Measurements from ENCODE around the gene RIC1. TPM values are rescaled to one million over a fixed set of nuclear protein-coding genes. Genes with fewer than 3 reads are reported as not detected.

The RIC1 gene
- total and polyA plus RNA-seq, 2 of the 4 experiments (the other 2 are of a cell fraction), result 28.8 to 76.9 TPM

DNA sequence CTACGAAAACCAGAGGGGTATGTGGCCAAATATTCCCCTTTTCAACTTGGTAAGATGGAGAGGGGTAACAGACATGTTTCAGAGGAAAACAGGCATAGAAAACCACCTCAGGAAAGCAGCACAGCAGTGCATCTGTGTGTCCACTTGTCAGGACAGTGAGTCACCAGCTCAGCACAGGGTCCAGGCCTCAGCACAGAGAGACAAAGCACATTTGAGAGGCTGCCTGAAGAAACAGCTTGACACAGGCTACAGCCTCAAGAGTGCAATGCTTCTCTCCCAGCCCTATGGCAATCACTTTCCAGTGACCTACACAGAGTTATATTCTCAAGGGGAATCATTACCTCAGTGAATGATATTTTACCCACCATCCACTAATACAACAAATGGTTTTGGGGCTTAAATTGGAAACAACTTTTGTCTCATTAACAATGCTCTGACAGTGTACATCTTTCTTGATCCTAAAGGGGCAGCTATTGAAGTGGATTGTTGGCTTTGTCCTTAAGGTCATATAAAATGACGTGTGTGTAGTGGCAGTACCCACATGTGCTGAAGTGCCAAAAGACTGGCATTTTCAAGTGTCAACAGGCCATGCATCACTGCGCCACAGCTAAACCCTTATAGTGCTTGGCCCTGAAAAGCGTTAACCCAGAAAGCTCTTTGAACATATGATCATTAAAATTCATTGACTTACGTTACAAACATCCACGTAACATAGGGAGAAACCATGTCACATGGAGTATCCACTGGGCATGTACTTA, 157.6 kb downstream of the RIC1 start (continued):
- TF ChIP-seq, protein P1, sequence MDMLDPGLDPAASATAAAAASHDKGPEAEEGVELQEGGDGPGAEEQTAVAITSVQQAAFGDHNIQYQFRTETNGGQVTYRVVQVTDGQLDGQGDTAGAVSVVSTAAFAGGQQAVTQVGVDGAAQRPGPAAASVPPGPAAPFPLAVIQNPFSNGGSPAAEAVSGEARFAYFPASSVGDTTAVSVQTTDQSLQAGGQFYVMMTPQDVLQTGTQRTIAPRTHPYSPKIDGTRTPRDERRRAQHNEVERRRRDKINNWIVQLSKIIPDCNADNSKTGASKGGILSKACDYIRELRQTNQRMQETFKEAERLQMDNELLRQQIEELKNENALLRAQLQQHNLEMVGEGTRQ (IDR thresholded peaks at IDR 0.05; ENCODE audit: low read depth, low read length), result no peak

DNA sequence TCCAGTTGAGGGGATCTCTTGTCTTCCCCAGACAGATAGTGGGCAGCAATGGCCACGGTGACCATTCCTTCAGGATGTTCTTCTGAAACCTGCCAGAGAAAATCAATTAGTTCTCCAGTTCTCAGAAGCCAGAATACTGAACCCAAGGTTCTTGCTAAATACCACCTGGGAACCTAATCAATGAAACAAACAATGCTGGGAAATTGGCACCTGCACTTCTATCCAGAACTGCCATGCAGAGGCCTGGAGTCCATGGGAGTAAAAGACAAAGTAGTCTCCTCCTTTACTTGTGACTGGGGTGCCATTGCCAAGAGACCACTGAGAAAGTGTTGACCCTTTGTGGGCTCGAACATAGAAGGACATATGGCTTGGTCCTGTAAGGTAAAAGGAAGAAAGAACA, 158.3 kb downstream of the RIC1 start:
- no peak overlapping the region for H2AK5ac ChIP-seq (ENCODE audit: low read depth, low read length)
- intact Hi-C loops (cut with micrococcal nuclease) (no loop called here), dilution Hi-C loops (cut with HindIII; ENCODE audit: low sequenced_read_pairs, unreplicated experiment) (no loop called here), in situ Hi-C loops (cut with MboI; ENCODE audit: low sequenced_read_pairs) (no loop called here)
- CTCF ChIA-PET, result no interaction called here
- no peak for TF ChIP-seq RAD21 (IDR thresholded peaks at IDR 0.05; ENCODE audit: low read length)
- no peak for TF ChIP-seq CEBPB (IDR thresholded peaks at IDR 0.05; ENCODE audit: low read depth, low read length)
- TF ChIP-seq, protein P2, sequence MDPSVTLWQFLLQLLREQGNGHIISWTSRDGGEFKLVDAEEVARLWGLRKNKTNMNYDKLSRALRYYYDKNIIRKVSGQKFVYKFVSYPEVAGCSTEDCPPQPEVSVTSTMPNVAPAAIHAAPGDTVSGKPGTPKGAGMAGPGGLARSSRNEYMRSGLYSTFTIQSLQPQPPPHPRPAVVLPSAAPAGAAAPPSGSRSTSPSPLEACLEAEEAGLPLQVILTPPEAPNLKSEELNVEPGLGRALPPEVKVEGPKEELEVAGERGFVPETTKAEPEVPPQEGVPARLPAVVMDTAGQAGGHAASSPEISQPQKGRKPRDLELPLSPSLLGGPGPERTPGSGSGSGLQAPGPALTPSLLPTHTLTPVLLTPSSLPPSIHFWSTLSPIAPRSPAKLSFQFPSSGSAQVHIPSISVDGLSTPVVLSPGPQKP (IDR thresholded peaks at IDR 0.05; ENCODE audit: borderline replicate concordance, low read depth, low read length), result no peak
- TF ChIP-seq NFE2L2 (IDR thresholded peaks at IDR 0.05; ENCODE audit: low read depth, low read length), result no peak
- TF ChIP-seq FOS (IDR thresholded peaks at IDR 0.05; ENCODE audit: low read depth, low read length), result no peak
- no peak for TF ChIP-seq CHD1 (IDR thresholded peaks at IDR 0.05; ENCODE audit: low read depth, low read length)
- TF ChIP-seq, protein P3, sequence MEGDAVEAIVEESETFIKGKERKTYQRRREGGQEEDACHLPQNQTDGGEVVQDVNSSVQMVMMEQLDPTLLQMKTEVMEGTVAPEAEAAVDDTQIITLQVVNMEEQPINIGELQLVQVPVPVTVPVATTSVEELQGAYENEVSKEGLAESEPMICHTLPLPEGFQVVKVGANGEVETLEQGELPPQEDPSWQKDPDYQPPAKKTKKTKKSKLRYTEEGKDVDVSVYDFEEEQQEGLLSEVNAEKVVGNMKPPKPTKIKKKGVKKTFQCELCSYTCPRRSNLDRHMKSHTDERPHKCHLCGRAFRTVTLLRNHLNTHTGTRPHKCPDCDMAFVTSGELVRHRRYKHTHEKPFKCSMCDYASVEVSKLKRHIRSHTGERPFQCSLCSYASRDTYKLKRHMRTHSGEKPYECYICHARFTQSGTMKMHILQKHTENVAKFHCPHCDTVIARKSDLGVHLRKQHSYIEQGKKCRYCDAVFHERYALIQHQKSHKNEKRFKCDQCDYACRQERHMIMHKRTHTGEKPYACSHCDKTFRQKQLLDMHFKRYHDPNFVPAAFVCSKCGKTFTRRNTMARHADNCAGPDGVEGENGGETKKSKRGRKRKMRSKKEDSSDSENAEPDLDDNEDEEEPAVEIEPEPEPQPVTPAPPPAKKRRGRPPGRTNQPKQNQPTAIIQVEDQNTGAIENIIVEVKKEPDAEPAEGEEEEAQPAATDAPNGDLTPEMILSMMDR (conservative IDR thresholded peaks at IDR 0.05; ENCODE audit: low read depth, low read length), result no peak
- no peak for TF ChIP-seq BHLHE40 (IDR thresholded peaks at IDR 0.05; ENCODE audit: low read depth, low read length)
- TF ChIP-seq SMC3 (IDR thresholded peaks at IDR 0.05; ENCODE audit: low read depth, low read length), result no peak
- no peaks in the 10 kb centered on the region for H3K27me3 ChIP-seq (ENCODE audit: control insufficient read depth, insufficient read depth, low read length)
- POLR2A ChIA-PET (ENCODE audit: unreplicated experiment), result no interaction called here
- H4K20me1 ChIP-seq (ENCODE audit: insufficient read depth, low read length), result no peaks in the 10 kb centered on the region; the same call in 1 of the 2 replicates
- no TSS peak for BruUV-seq (replicated peaks)
- H2AFZ ChIP-seq (replicated peaks; ENCODE audit: low read length, poor library complexity), result no peak overlapping the region
- no peak overlapping the region for H3K27ac ChIP-seq (ENCODE audit: insufficient read depth, low read length)
- H3K18ac ChIP-seq (ENCODE audit: low read depth, low read length), result no peak overlapping the region
- no peak overlapping the region for H3K23ac ChIP-seq (ENCODE audit: low read depth, low read length)
- H4K5ac ChIP-seq (ENCODE audit: low read depth, low read length), result no peak overlapping the region
- H3K4me2 ChIP-seq (ENCODE audit: low read depth, low read length), result no peak overlapping the region
- ATAC-seq (ENCODE audit: low read depth) (no peak), DNase-seq (no peak)
- no peak overlapping the region for H2BK120ac ChIP-seq (ENCODE audit: low read depth, low read length)
- H3K79me1 ChIP-seq (ENCODE audit: low read depth in 1 of 2, low read length in 2 of 2), result peaks cover 4 to 5% of the 10 kb centered on the region in 2 experiments; a peak in 3 of 4 replicates
- WGBS, 2 experiments (ENCODE audit: extremely low coverage in 2 of 2, insufficient read length in 1 of 2), result no CpG with 5 or more reads among the region's 2 CpGs
- H3K9ac ChIP-seq (ENCODE audit: low read depth, low read length), result no peak overlapping the region
- H2BK15ac ChIP-seq (ENCODE audit: low read depth, low read length), result no peak overlapping the region
- no peak overlapping the region for H3K4ac ChIP-seq (ENCODE audit: low read depth, low read length)
- H3K4me1 ChIP-seq (ENCODE audit: control insufficient read depth, insufficient read depth, low read length), result peaks cover 9% of the 10 kb centered on the region
- peaks cover 1% of the 10 kb centered on the region for H3K36me3 ChIP-seq (ENCODE audit: control insufficient read depth, insufficient read depth, low read length)
- H2BK20ac ChIP-seq (ENCODE audit: low read depth, low read length), result no peak overlapping the region
- H3K9me1 ChIP-seq (ENCODE audit: insufficient read depth, low read length), result peaks cover 11% of the 10 kb centered on the region; the same call in 1 of the 2 replicates
- H3K14ac ChIP-seq (replicated peaks; ENCODE audit: low read depth, low read length), result no peak overlapping the region; the same call in 1 of the 2 replicates
- no peak overlapping the region for H3K4me3 ChIP-seq (ENCODE audit: insufficient read depth, low read depth, low read length)
- H3K56ac ChIP-seq (ENCODE audit: extremely low read depth, insufficient read depth, low read length), result no peak overlapping the region
- H3K9me3 ChIP-seq (ENCODE audit: control insufficient read depth, insufficient read depth, low read length), result peaks cover 2% of the 10 kb centered on the region; the same call in 1 of the 2 replicates
- no peak overlapping the region for H4K8ac ChIP-seq (ENCODE audit: low read depth in 2 of 2, low read length in 2 of 2)
- H2BK5ac ChIP-seq (ENCODE audit: low read depth, low read length, poor library complexity, severe bottlenecking), result no peak overlapping the region
- no peak overlapping the region for H4K91ac ChIP-seq (ENCODE audit: insufficient read depth, low read depth, low read length)
- no peak overlapping the region for H2AK9ac ChIP-seq (replicated peaks; ENCODE audit: low read depth, low read length, poor library complexity)
